K562 (cell line): ENCODE data around the gene ALK.
"Not testable (repeated sequence)": the region's sequence is repeated elsewhere in the genome, so short reads cannot be mapped to it uniquely, and the experiment has no call there.

Experiments used
- BMI1 ChIP-seq: fragments of 150-350 bp; IDR thresholded peaks from 2 replicates; pipeline ENCODE4 v1.6.1; 2014; ENCODE audit warnings: low read length
- BRCA1 ChIP-seq, 2 experiments: fragments of 450-650 bp in 1 of 2; sonication (generic) in 1 of 2; formaldehyde crosslinking in 1 of 2; IDR thresholded peaks; 2 replicates each; pipeline versions ENCODE4 v1.5.0 to v1.6.1; 2017 to 2020; ENCODE audit warnings: mild to moderate bottlenecking in 1 of 2, missing genetic modification reagents in 1 of 2
- CEBPB ChIP-seq: fragments of 450-650 bp; IDR thresholded peaks from 2 replicates; pipeline ENCODE4 v1.6.1; 2016; ENCODE audit warnings: missing genetic modification characterization, missing compliant biosample characterization
- CHD2 ChIP-seq: IDR thresholded peaks from 2 replicates; pipeline ENCODE4 v1.6.1; 2011; ENCODE audit warnings: low read depth, low read length
- CHD4 ChIP-seq: fragments of 200-600 bp; sonication (generic); IDR thresholded peaks from 3 replicates; pipeline ENCODE4 v1.6.1; 2012; ENCODE audit warnings: low read depth, mild to moderate bottlenecking, mixed read lengths, low read length, inconsistent platforms; ENCODE audit not compliant: insufficient read depth, insufficient replicate concordance, poor library complexity, severe bottlenecking
- CTBP1 ChIP-seq: fragments of 450-650 bp; IDR thresholded peaks from 2 replicates; pipeline ENCODE4 v1.6.1; 2016; ENCODE audit warnings: borderline replicate concordance
- CTCF ChIP-seq, 3 experiments: IDR thresholded peaks in 2 of 3; conservative IDR thresholded peaks in 1 of 3; 2 replicates each; pipeline ENCODE4 v1.5.1; 2011 to 2012; ENCODE audit warnings: low read length in 3 of 3, mild to moderate bottlenecking in 3 of 3, control low read depth in 2 of 3, improper control_type of control experiment in 1 of 3, inconsistent platforms in 1 of 3, low read depth in 1 of 3, mixed read lengths in 1 of 3, moderate library complexity in 1 of 3; ENCODE audit not compliant: insufficient read depth in 2 of 3
- MAX ChIP-seq: sonication (generic); formaldehyde crosslinking; IDR thresholded peaks from 2 replicates; pipeline ENCODE4 v1.9.0; 2022; ENCODE audit warnings: mild to moderate bottlenecking, missing genetic modification reagents
- MEF2A ChIP-seq: IDR thresholded peaks from 2 replicates; pipeline ENCODE4 v1.6.1; 2011; ENCODE audit warnings: low read depth, mild to moderate bottlenecking, low read length, moderate library complexity; ENCODE audit not compliant: control insufficient read depth
- SMAD1 ChIP-seq: fragments of 150-350 bp; IDR thresholded peaks from 2 replicates; pipeline ENCODE4 v1.6.1; 2014; ENCODE audit warnings: low read length, low read depth; ENCODE audit not compliant: partially characterized antibody
- SMARCA4 ChIP-seq: fragments of 450-650 bp; IDR thresholded peaks from 2 replicates; pipeline ENCODE4 v1.6.1; 2016
- TFE3 ChIP-seq: fragments of 450-650 bp; formaldehyde crosslinking; IDR thresholded peaks from 2 replicates; pipeline ENCODE4 v1.4.0; 2020; ENCODE audit warnings: mild to moderate bottlenecking, mixed read lengths

GRCh38 chr2:29750463-29750862 lies 170.9 kb downstream of the ALK start:
- not testable (repeated sequence) for TF ChIP-seq CHD4; SMARCA4; CTBP1; TFE3; BRCA1 (IDR thresholded peaks at IDR 0.05); BRCA1 (CRISPR knock-in tag; IDR thresholded peaks at IDR 0.05); BMI1; MEF2A; CHD2; MAX (CRISPR knock-in tag); CTCF (IDR thresholded peaks at IDR 0.05 in 2 of 3, conservative IDR thresholded peaks at IDR 0.05 in 1 of 3; ENCODE audit: insufficient read depth in 2 of 3, low read depth in 1 of 3, low read length in 3 of 3); SMAD1; CEBPB (tag)
